Hippocampal formation (tissue), 2 donors: ENCODE measurements around the gene PRSS27.
A peak's percentile ranks its signal among the peaks of the same experiment; 100 is the strongest.
"Not testable (repeated sequence)": the region's sequence is repeated elsewhere in the genome, so short reads cannot be mapped to it uniquely, and the experiment has no call there.

Source experiments
- DNase-seq, 2 donors: peaks; one replicate each; lab custom pipeline; 2025; lab: John Stamatoyannopoulos, UW

The PRSS27 gene

DNA sequence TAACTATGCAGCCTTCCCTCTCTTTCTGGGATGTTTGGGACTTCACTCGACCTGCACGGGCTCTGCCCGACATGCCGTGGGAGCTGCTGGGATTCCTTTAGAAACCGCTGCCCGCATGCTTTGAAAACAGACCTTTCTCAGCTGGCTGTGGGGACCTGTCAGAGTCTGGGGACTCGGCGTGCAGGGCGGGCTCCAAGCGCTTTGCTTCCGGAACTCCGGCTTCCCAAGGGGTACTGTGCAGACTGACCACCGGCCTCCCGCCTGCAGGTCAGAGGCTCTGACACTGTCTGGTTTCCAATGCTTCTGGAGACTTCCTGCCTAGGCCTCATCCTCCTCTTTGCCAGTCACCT is 11.8 kb downstream of the PRSS27 start:
- DNase-seq: no peak

GRCh38 chr16:2707368-2708289 is 12.4 kb downstream of the PRSS27 start:
- no peak for DNase-seq

DNA sequence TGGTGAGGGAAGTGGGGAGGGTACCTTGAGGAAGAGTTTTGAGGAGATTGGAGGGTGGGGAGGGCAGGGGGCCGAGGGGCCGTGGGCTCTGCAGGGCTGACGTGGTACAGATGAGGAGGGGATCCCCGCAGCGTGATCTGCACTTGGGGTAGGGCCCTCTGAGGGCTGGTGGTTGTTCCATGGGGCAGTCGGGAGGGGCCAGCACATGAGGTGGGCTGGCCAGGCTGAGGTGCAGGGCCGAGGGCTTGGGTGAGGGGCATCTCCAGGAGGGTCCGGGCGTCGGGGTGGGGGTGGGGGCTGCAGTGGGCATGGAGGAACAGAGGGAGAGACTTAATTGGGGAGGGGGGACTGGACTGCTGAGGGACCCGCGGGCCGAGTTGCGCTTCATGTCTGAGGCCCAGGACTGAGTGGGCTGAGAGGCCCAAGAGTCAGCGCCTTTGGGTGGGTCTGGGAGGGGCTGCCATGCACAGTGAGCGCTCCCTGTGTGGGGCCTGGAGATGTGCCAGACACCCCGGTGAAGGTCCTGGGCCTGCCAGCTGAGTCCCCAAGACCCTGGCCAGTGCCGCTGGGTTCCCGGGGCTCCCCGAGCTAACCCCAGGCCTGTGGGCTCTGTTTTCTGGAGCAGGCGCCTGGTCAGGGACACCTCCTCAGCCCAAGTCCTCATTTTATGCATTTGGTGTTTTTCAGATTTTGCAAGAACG is 13.3 kb downstream of the PRSS27 start:
- DNase-seq: no peak

DNA sequence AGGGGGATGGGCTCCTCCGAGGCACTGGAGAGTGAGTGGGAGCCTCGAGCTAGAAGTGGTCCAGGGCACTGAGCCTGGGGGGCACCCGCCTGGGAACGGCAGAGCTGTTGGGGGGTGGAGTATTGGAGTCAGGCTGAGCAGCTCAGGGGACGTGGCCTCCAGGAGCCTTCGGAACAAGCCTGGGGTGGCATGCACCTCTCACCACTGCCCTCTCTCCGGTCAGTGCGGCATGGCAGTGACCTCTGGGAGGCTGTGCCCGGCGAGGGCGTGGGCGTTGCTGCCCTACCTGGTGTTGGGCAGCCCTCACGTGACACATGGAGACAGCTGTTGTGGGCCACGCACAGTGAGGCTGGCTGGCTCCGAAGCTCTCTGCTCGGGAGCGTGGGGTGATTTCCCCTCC is 13.9 kb downstream of the PRSS27 start:
- DNase-seq: no peak

GRCh38 chr16:2705351-2705750 is 14.7 kb downstream of the PRSS27 start:
- DNase-seq: no peak

GRCh38 chr16:2704983-2705275 is 15.1 kb downstream of the PRSS27 start:
- DNase-seq: no peak

DNA sequence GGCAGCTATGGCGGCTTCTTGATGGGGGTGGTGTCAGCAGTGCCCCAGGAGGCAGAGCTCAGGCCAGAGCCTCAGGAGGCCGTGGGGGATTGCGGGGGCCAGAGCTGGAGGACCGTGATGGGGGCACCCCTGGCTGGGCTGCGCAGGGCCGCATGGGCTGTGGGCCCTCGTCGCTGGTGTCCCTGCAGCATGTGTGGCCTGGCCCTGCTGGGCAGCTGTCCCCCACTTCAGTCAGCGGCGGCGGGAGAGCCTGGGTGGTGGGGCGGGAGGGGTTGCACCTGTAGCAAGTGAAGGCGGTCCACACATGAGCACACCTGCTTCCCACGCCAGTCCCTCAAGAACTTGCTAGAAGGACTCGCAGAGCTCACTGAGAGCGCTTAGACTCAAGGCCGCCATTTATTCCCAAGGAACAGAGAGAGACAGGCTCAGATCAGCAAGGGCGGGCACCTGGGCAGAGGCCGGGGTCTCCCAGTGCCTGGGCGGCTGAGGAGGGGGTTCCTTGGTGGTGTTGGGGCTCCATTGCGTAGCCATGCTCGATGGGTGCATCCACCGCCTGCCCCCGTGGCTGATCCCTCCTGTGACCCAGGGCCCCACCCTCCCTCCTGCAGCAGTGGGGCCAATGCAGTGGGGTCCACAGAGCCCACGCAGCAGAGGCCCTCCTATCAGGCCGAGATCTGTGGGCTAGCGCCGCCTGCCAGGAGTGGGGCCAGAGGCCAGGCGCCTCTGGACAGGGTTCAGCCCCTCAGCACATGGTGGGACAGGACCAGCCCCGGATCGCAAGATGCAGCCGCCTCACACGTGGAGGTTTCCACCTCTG is 15.7 kb downstream of the PRSS27 start:
- no peak for DNase-seq

DNA sequence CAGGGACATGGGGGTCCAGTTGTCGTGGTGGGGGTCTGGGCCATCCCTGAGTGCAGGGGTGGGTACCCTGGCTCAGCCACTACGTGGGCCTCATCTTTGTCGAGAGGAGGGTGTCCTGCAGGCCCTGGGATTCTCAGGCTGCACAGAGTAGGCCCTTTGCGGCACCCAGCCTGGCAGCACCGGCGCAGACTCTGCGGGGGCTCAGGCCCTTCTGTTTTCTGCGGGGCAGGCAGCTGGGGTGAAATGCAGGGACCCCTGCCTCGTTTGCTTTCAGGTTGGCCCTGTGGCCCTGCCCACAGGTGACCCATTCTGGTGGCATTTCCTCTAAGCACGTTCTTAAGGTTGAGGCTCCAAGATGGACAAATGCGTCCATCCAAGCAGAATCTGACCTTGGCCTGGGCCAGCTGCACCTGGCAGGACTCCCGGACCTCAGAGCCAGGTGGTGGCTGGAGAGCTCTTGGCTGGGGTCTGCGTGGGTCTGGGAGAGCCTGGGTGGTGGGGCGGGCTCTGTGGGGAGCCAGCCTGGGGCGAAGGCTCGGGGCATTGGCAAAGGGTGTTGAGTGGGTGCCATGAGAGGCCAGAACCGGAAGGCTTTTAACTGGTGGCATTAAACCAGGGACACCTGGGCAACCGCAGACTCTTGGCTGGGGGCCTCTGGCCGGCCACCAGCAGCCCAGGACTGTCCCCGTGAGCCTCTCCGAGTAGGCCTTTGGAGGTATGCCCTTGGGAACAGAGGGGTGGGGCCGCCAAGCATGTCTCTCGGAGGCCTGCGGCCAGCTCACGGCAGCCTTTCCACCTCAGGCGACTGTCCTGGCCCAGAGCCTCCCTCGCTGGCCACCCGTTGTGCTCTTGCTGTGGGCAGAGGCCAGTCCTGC is 16.9 kb downstream of the PRSS27 start:
- peak in 1 of 2 donors; percentile 15 for DNase-seq

GRCh38 chr16:2702438-2702825 is 17.6 kb downstream of the PRSS27 start:
- DNase-seq: no peak

GRCh38 chr16:2701713-2702437 is 18.1 kb downstream of the PRSS27 start:
- DNase-seq: no peak

- no peak for DNase-seq
Measured at GRCh38 chr16:2701272-2701671, 18.8 kb downstream of the PRSS27 start.

DNA sequence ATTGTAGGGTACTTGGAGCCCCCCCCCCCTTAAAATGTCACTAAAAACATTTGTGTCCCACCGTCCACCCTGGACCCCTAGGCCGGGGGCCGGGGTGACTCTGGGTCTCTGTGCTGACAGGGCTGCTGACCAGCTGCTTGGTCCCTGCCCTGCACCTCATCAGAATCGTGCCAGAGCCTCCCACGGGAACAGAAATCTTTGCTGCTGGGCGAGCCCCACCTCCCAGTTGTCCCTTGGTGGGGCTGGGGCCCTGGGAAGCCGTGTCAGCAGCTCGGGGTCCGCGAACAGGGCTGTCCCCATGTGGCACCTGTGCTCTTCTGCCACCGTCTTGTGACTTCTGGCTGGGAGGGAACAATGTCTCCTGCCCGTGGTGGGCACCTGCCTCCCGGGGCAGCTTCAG is 19.2 kb downstream of the PRSS27 start:
- no peak for DNase-seq

DNA sequence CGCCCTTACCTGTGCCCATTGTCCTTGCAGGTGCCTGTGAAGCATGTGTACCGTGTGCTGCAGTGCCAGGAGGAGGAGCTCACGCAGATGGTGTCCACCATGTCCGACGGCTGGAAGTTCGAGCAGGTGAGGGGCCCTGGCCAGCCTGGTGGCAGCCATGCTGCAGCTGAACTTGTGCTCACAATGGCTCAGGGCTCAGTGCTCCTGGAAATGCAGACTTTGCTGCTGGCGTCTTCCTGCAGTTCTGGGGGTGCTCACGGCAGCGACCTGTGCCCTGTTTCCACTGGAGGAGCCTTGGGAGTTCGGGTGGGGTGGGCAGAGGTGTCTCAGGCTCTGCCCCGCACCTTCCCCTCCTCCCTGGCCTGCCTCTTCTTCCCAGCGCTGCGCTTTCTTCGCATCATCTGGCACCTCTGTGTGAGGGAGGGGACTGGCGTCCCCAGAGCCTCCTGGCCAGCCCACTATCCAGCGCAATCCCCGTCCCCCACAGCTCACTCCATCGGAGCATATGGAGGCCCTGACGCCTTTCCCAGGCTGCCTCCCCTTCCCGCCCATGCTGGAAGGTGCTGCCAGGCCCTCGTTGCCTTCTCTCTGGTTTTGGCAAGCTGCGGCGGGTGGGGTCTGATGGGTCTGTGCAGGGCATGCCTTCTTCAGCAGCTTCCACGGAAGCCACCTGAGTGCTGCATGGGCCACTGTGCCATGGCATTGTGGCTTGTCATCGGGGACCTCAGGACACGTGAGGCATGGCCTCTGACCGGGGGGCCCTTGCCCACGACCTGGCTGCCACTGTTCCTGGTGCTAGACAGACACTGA is 20.0 kb downstream of the PRSS27 start:
- no peak for DNase-seq

- peak in 1 of 2 donors; percentile 40 for DNase-seq
Measured at GRCh38 chr16:2698965-2699750, 20.9 kb downstream of the PRSS27 start.

GRCh38 chr16:2698103-2698870 is 21.7 kb downstream of the PRSS27 start:
- no peak for DNase-seq

- DNase-seq: no peak
Measured at GRCh38 chr16:2697401-2697948, 22.5 kb downstream of the PRSS27 start.

- not testable (repeated sequence) for DNase-seq
Measured at GRCh38 chr16:2696601-2697250, 23.3 kb downstream of the PRSS27 start.
